Neural crest cell (in vitro differentiated cells): ENCODE measurements around the gene XRN2. TPM values are rescaled to one million over a fixed set of nuclear protein-coding genes. Genes with fewer than 3 reads are reported as not detected.

Experiments
- DNase-seq: peaks from one replicate; pipeline ENCODE4 v3.0.0; 2021; ENCODE audit warnings: low read depth, mixed read lengths, low spot score
- H3K27ac Mint-ChIP-seq: one replicate; pipeline ENCODE4 v1.8.0; 2021; ENCODE audit warnings: mild to moderate bottlenecking, mixed read lengths; ENCODE audit not compliant: unreplicated experiment
- H3K27me3 Mint-ChIP-seq: 2 replicates; pipeline ENCODE4 v1.8.0; 2021; ENCODE audit warnings: low read depth, mild to moderate bottlenecking, mixed read lengths
- H3K36me3 Mint-ChIP-seq: 2 replicates; pipeline ENCODE4 v1.8.0; 2021; ENCODE audit warnings: low read depth, mild to moderate bottlenecking, mixed read lengths
- H3K4me1 Mint-ChIP-seq: 2 replicates; pipeline ENCODE4 v1.8.0; 2021; ENCODE audit warnings: mixed read lengths
- H3K4me3 Mint-ChIP-seq: one replicate; pipeline ENCODE4 v1.8.0; 2021; ENCODE audit warnings: mild to moderate bottlenecking, mixed read lengths
- H3K9me3 Mint-ChIP-seq: 2 replicates; pipeline ENCODE4 v1.8.0; 2021; ENCODE audit warnings: mixed read lengths
- total RNA-seq: library from RNA; stranded (reverse); gene quantifications from 2 replicates; pipeline ENCODE4 v1.2.1, GENCODE V29; 2021
- TF ChIP-seq, protein P1 (sequence below): fragments of 200-600 bp; sonication (generic); conservative IDR thresholded peaks from 2 replicates; pipeline ENCODE4 v1.5.0; 2021; ENCODE audit warnings: antibody characterized with exemption, mild to moderate bottlenecking

Gene XRN2
- total RNA-seq, 1 donor from 2014 or later, result 101 TPM

DNA sequence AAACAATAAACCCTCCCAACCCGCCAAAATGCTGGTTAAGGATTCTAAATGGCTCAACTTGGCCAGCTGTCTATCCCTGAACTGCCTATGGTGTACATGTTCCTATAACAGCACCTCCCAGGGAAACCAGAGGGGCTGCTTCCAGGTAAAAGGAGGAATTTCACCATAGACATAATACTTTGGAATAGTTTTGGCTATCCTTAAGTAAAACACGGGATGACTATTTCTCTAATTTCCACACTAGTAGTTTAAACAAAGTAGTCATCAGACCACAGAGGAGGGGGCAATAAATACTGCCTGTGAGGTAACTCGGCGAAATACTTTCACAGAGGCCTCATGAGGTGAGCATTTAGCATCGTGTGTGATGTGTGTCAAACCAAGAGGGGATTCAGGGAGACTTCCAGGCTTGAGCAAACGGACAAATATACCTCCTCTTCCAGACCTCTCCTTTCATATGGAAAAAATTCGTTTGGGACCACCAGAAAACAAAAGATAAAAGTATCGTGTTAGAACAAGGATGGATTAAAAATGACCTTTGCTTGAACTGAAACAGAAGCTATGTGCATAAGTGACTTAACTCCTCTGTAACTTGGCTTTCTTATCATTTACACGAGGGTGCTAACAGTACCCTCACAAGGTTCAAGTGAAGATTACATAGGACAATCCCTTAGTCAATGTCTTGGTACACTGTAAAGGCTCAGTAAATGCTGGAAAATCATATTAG is 1.0 kb upstream of the XRN2 start:
- DNase-seq, result no peak
- TF ChIP-seq, protein P1, sequence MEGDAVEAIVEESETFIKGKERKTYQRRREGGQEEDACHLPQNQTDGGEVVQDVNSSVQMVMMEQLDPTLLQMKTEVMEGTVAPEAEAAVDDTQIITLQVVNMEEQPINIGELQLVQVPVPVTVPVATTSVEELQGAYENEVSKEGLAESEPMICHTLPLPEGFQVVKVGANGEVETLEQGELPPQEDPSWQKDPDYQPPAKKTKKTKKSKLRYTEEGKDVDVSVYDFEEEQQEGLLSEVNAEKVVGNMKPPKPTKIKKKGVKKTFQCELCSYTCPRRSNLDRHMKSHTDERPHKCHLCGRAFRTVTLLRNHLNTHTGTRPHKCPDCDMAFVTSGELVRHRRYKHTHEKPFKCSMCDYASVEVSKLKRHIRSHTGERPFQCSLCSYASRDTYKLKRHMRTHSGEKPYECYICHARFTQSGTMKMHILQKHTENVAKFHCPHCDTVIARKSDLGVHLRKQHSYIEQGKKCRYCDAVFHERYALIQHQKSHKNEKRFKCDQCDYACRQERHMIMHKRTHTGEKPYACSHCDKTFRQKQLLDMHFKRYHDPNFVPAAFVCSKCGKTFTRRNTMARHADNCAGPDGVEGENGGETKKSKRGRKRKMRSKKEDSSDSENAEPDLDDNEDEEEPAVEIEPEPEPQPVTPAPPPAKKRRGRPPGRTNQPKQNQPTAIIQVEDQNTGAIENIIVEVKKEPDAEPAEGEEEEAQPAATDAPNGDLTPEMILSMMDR, result no peak
- H3K27ac Mint-ChIP-seq, result peak overlapping the region; percentile 86
- peaks cover 23% of the 10 kb centered on the region for H3K4me1 Mint-ChIP-seq
- H3K36me3 Mint-ChIP-seq, result peaks cover 7% of the 10 kb centered on the region
- H3K27me3 Mint-ChIP-seq, result peaks cover 27% of the 10 kb centered on the region
- H3K9me3 Mint-ChIP-seq, result no peaks in the 10 kb centered on the region
- peak overlapping the region; percentile 97 for H3K4me3 Mint-ChIP-seq

DNA sequence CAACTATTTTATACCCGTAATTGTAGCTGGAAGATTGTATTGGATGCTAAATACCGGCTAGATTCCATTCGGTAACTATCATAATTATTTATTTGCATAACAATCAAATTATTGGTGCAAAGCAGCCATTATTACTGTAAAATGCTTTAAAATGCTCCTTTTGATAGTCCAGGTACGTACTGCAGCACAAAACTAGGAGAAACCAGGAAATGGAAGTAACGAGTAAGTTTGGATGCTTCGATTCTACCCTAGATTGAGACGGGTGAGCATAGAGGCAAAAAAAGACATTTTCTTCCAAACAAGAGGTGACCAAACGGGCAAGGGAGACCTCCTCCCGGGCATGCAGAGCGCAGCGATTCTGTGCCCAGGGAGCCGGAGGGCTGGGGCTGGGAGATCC is 469 bp upstream of the XRN2 start:
- Mint-ChIP-seq H3K27ac (peak overlapping the region; percentile 86), H3K4me1 (peaks cover 23% of the 10 kb centered on the region), H3K4me3 (peak overlapping the region; percentile 97), H3K9me3 (no peaks in the 10 kb centered on the region), H3K36me3 (peaks cover 7% of the 10 kb centered on the region), H3K27me3 (peaks cover 21% of the 10 kb centered on the region)
- TF ChIP-seq, protein P1, result no peak
- DNase-seq, result no peak

DNA sequence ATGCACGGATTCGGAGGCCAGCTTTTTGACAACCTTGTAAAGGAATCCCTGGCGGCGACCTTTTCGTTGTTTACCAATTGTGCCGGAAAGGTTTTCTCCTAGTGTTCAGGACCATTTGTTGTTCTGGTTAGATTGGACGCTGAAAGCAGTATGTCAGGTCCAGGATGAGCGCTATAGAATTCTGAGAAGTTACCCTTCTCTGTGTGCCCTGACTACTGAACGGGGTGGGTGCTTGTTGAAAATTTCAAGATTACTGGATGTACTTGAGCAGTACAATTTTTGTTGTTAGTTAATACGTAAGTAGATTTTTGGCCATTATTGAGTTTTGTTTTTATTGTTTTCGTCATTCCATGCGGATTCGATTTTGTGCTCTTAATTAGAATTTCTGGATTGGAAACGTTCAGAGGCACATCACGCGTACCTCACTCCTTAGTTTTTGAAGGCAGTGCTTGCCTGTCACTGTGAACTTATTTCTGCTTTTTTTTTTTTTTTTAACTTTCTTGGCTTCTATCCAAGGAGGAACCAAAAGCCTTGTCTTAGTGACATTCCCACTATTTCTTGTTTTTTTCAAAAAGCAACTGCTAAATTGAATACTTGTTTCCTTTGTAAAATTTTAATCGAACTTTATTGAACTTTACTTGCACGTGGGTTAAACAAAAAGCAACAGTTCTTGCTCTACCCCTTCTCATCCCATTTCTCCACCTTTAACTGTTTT is 898 bp downstream of the XRN2 start:
- TF ChIP-seq, protein P1, result no peak
- peaks cover 7% of the 10 kb centered on the region for H3K27me3 Mint-ChIP-seq
- DNase-seq, result no peak
- H3K4me3 Mint-ChIP-seq, result peak overlapping the region; percentile 97
- H3K27ac Mint-ChIP-seq, result peak overlapping the region; percentile 100
- peaks cover 17% of the 10 kb centered on the region for H3K36me3 Mint-ChIP-seq
- peaks cover 34% of the 10 kb centered on the region for H3K4me1 Mint-ChIP-seq
- H3K9me3 Mint-ChIP-seq, result no peaks in the 10 kb centered on the region

DNA sequence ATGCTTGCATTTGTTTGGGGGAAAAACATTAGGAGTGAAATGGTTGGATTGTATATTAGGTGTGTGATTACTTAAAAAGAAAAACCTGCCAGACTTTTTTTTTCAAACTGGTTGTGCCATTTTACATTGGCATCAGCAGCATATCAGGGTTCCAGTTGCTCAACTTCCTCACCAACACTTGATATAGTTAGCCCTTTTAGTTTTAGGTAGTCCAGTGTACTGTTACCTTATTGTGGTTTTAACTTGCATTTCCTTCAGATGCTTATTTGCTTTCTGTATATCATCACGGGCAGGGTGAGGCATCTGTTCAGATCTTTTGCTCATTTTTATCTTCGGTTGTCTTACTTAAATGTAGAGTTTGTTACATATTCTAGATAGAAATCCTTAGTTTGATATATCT is 5.2 kb downstream of the XRN2 start:
- H3K27me3 Mint-ChIP-seq, result no peaks in the 10 kb centered on the region
- no peak for DNase-seq
- TF ChIP-seq, protein P1, result no peak
- H3K36me3 Mint-ChIP-seq, result peaks cover 23% of the 10 kb centered on the region
- H3K27ac Mint-ChIP-seq, result no peak overlapping the region
- H3K4me3 Mint-ChIP-seq, result peak overlapping the region; percentile 66
- H3K9me3 Mint-ChIP-seq, result no peaks in the 10 kb centered on the region
- H3K4me1 Mint-ChIP-seq, result peaks cover 49% of the 10 kb centered on the region

DNA sequence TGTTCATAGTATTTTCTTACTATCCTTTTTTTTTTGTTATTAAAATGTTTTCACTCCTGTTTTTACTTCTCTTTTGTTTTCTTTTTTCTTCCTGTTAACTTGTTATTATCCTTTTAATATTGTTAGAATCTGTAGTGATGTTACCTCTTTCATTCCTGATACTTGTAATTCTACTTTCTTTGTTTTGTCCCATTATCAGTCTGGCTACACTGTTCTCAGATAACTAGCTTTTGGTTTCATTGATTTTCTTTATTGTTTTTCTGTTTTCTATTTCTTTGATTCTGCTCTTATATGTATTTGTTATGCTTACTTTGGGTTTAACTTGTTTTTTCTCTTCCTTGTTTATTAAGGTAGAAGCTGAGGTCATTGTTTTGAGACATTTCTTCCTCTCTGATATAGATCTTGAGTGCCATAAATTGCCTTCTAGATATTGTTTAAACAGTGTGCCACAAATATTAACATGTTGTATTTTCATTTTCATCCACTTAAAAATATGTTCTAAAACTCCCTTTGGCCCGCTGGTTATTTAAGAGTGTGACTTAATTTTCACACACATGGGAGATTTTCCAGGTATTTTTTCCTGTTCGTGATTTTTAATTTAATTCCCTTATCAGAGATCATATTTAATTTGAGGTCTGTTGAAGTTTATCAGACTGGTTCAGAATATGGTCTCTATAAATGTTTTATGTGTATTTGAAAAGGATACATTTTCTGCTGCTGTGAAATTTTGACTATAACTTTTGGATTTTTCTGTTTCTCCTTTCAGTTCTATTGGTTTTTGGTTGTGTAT is 6.7 kb downstream of the XRN2 start:
- Mint-ChIP-seq H3K36me3 (peaks cover 19% of the 10 kb centered on the region), H3K27ac (no peak overlapping the region), H3K9me3 (no peaks in the 10 kb centered on the region), H3K4me1 (peaks cover 41% of the 10 kb centered on the region), H3K27me3 (no peaks in the 10 kb centered on the region), H3K4me3 (peak overlapping the region; percentile 47)
- TF ChIP-seq, protein P1, result no peak
- no peak for DNase-seq
